OCI-LY7 (cell line): ENCODE measurements around the gene HEATR9.

Experiments used
- EZH2phosphoT487 ChIP-seq: fragments of 200-600 bp; sonication (generic); IDR thresholded peaks from 2 replicates; pipeline ENCODE4 v1.6.1; 2018; ENCODE audit warnings: low read depth, borderline replicate concordance, mild to moderate bottlenecking, mixed run types, antibody characterized with exemption, low read length, moderate library complexity, mixed read lengths
- TF ChIP-seq, protein P1 (sequence below): fragments of 200-600 bp; sonication (generic); conservative IDR thresholded peaks from 2 replicates; pipeline ENCODE4 v1.5.1; 2014; ENCODE audit warnings: mild to moderate bottlenecking, antibody characterized with exemption, low read length, moderate library complexity, mixed read lengths

DNA sequence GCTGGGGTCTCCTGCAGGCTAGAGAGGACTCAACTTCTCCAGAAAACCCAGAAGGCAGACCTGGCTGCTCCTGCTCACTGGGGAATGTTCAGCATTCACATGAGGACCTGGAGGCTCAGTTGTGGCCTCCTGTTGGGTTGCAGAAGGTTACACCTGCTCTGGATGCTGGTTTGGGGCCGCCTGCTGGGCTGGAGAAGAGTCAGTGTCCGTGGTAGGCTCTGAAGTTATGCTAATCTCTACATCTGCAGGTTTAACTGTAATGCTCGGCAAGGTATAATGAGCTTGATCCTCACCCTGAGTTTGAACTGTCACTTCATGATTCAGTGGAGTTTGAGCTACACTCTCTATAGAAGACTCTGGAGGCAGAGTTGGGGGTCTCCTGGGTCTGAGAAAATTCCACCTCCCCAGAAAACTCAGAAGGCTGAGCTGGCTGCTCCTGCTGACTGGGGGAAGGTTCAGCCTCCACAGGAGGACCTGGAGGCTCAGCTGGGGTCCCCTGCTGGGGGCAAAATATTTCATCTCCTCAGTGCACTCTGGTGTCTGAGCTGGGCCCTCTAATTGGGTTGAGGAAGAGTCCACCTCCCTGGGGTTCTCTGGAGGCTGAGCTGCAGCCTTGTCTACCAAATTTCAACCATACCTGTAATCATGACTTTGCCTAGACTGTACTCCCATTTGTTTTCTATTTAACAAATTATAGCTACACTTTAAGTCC lies 38.4 kb upstream of the HEATR9 start:
- TF ChIP-seq, protein P1, sequence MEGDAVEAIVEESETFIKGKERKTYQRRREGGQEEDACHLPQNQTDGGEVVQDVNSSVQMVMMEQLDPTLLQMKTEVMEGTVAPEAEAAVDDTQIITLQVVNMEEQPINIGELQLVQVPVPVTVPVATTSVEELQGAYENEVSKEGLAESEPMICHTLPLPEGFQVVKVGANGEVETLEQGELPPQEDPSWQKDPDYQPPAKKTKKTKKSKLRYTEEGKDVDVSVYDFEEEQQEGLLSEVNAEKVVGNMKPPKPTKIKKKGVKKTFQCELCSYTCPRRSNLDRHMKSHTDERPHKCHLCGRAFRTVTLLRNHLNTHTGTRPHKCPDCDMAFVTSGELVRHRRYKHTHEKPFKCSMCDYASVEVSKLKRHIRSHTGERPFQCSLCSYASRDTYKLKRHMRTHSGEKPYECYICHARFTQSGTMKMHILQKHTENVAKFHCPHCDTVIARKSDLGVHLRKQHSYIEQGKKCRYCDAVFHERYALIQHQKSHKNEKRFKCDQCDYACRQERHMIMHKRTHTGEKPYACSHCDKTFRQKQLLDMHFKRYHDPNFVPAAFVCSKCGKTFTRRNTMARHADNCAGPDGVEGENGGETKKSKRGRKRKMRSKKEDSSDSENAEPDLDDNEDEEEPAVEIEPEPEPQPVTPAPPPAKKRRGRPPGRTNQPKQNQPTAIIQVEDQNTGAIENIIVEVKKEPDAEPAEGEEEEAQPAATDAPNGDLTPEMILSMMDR, result no peak
- TF ChIP-seq EZH2phosphoT487, result no peak
